Suprapubic skin (tissue), 4 donors: Measurements from ENCODE around the gene PC.

ENCODE experiments used
- CTCF ChIP-seq, 2 donors: fragments of 200-600 bp in 1 of 2; fragments of 450-650 bp in 1 of 2; sonication (generic) in 1 of 2; IDR thresholded peaks; one replicate each; pipeline ENCODE4 v1.5.1; 2016 to 2019; ENCODE audit warnings: antibody characterized with exemption in 2 of 2, mild to moderate bottlenecking in 1 of 2, moderate library complexity in 1 of 2
- POLR2A ChIP-seq, 2 donors: fragments of 450-650 bp; IDR thresholded peaks; one replicate each; pipeline ENCODE4 v1.6.1; 2017; ENCODE audit warnings: antibody characterized with exemption in 2 of 2, mild to moderate bottlenecking in 2 of 2, moderate library complexity in 2 of 2
- POLR2AphosphoS5 ChIP-seq, 3 donors: sonication (generic); formaldehyde crosslinking; IDR thresholded peaks; one replicate each; pipeline ENCODE4 v1.6.1; 2017; ENCODE audit warnings: antibody characterized with exemption in 3 of 3

DNA sequence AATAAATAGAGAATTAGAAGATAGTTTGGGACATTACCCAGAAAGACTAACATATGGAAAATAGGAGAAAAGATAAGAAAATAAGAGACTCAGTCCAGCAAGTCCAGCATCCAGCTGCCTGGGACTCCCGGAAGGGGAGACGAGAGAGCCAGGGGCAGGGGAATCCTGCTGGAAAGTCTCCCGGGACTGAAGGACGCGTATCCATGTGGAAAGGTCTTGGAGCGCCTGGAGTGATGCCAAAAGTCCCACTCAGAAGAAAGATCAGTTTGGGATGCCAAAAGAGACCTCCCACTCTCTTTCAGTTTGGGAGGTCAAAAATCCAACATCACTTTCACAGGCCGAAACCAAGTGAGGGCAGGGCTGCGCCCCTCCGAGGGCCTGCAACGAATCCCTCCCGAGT lies 70.7 kb downstream of the PC start:
- TF ChIP-seq CTCF (IDR thresholded peaks at IDR 0.05) (no peak), POLR2A (IDR thresholded peaks at IDR 0.05) (no peak), POLR2AphosphoS5 (IDR thresholded peaks at IDR 0.05) (no peak)
